Stomach (tissue), 9 donors: ENCODE data around the gene RUBCN. TPM values are rescaled to one million over a fixed set of nuclear protein-coding genes. Genes with fewer than 3 reads are reported as not detected.
A peak's percentile ranks its signal among the peaks of the same experiment; 100 is the strongest.
"Not testable (repeated sequence)": the region's sequence is repeated elsewhere in the genome, so short reads cannot be mapped to it uniquely, and the experiment has no call there.

Experiments used
- DNase-seq, 2 donors: peaks; one replicate each; pipeline versions ENCODE4 v3.0.0 to v3.0.0-alpha.2; 2013 to 2019
- H3K27ac ChIP-seq, 5 donors: fragments of 200-600 bp in 4 of 5; sonication (generic) in 4 of 5; one replicate each; pipeline ENCODE4 v1.5.1; 2013 to 2019; ENCODE audit warnings: mild to moderate bottlenecking in 1 of 5, moderate library complexity in 1 of 5
- H3K27me3 ChIP-seq, 3 donors: fragments of 200-600 bp; sonication (generic); one replicate each; pipeline ENCODE4 v1.5.1; 2017 to 2019; ENCODE audit warnings: mixed run types in 1 of 3
- H3K36me3 ChIP-seq, 4 donors: fragments of 200-600 bp; sonication (generic); 1 replicate in 3 of 4; 2 replicates in 1 of 4; pipeline ENCODE4 v1.5.1; 2016 to 2019
- H3K4me1 ChIP-seq, 4 donors: fragments of 200-600 bp; sonication (generic); one replicate each; pipeline ENCODE4 v1.5.1; 2016 to 2019
- H3K4me3 ChIP-seq, 4 donors: fragments of 200-600 bp; sonication (generic) in 3 of 4; one replicate each; pipeline ENCODE4 v1.5.1; 2016 to 2019; ENCODE audit warnings: mild to moderate bottlenecking in 1 of 4
- H3K9me3 ChIP-seq, 4 donors: fragments of 200-600 bp; sonication (generic); one replicate each; pipeline ENCODE4 v1.5.1; 2016 to 2019
- WGBS, 5 donors: extraction: QIAGEN DNeasy Blood & Tissue Kit in 3 of 5; methylation state at CpG; one replicate each; pipeline versions ENCODE4 v1.1.5 to v1.1.7; 2013 to 2018; 5-methylcytosine and 5-hydroxymethylcytosine counted together
- intact Hi-C: fragments of 100-400 bp; cut with DNase I; formaldehyde crosslinking; loops from one replicate; pipeline ENCODE4 v1.15.1; 2023; ENCODE audit warnings: low total_unique reads
- polyA plus RNA-seq, 3 donors: library from polyadenylated mRNA; stranded (reverse); fragments of 200-250 nt; gene quantifications; one replicate each; pipeline ENCODE4 v1.2.3, GENCODE V29; 2013
- total RNA-seq, 5 donors: library from RNA; depleted of rRNA; stranded (reverse); fragments of >200 nt; gene quantifications; one replicate each; pipeline versions ENCODE4 v1.1.0 to v1.2.3, GENCODE V29; 2014 to 2016
- donor health status: healthy with polysubstance abuse.
- donor health status: Bipolar disorder and iron deficiency.
- donor health status: healthy.

RUBCN gene
- total and polyA plus RNA-seq, 8 donors = 5.4 to 96.8 (median 31.1) TPM

DNA sequence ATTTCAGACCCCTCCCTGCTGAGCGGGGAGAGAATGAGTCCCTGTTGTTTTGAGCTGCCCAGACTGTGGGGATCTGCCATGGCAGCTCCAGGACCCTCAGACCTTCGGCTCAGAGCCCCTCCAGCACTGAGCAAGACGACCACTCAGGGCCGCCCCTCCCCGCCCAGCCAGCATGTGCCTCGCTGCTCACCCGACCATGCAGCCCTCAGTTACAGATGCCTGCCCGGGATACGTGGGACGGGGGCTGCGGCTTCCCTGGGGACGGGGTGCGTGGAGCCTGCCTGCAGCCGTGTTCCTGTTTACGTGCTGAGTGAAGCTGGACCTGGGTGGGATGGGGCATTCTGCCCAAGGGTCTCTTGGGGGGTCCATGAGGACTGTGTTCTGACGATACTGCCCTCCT lies 77.0 kb downstream of the RUBCN start:
- intact Hi-C loops, H3K36me3 ChIP-seq, DNase-seq, H3K27me3 ChIP-seq, H3K4me3 ChIP-seq, H3K4me1 ChIP-seq, H3K27ac ChIP-seq, H3K9me3 ChIP-seq: not testable (repeated sequence)
- WGBS, 5 donors = 80 to 91% (median 87%) methylated on average over 11 to 16 of the region's 16 CpGs

DNA sequence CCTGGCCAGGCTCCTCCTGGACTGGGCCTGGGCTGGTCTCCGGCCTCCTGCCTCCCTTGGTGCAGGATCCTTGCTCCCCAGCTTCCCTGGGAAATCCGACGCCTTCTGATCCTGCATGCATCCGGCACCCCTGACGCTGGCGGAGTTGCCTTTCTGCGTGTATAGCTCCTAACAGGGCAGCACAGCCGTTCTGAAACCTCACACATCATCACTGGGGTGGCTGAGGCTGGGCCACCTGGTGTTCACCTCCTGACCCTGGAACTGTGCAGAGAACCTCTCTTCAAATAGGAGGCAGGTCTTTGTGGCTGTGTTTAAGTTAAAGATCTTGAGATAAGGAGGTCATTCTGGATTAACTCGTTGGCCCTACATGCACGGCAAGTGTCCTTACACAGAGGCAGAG lies 77.6 kb downstream of the RUBCN start:
- intact Hi-C loops, H3K27ac ChIP-seq, H3K9me3 ChIP-seq, H3K4me3 ChIP-seq, DNase-seq, H3K27me3 ChIP-seq, H3K36me3 ChIP-seq, H3K4me1 ChIP-seq: not testable (repeated sequence)
- WGBS, 5 donors = 45 to 71% (median 59%) methylated on average over 3 to 8 of the region's 10 CpGs

DNA sequence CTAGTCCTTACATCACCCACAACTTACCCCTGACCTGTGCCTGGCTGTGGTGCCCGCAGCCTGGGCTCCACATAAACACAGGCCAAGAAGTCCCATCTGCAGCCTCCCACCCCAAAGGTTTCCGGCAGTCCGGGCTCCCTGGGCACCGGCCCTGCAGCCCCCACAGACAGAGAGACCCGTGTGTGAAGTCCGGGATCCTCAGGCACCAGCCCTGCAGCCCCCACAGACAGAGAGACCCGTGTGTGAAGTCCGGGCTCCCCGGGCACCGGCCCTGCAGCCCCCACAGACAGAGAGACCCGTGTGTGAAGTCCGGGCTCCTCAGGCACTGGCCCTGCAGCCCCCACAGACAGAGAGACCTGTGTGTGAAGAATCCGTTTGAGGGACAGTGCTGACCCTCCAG lies 78.0 kb downstream of the RUBCN start:
- H3K9me3 ChIP-seq, H3K36me3 ChIP-seq, H3K27me3 ChIP-seq, H3K4me3 ChIP-seq, H3K4me1 ChIP-seq, DNase-seq, H3K27ac ChIP-seq, intact Hi-C loops: not testable (repeated sequence)
- 83 to 90% (median 85%) methylated on average over 5 to 13 of the region's 13 CpGs for WGBS, 5 donors

DNA sequence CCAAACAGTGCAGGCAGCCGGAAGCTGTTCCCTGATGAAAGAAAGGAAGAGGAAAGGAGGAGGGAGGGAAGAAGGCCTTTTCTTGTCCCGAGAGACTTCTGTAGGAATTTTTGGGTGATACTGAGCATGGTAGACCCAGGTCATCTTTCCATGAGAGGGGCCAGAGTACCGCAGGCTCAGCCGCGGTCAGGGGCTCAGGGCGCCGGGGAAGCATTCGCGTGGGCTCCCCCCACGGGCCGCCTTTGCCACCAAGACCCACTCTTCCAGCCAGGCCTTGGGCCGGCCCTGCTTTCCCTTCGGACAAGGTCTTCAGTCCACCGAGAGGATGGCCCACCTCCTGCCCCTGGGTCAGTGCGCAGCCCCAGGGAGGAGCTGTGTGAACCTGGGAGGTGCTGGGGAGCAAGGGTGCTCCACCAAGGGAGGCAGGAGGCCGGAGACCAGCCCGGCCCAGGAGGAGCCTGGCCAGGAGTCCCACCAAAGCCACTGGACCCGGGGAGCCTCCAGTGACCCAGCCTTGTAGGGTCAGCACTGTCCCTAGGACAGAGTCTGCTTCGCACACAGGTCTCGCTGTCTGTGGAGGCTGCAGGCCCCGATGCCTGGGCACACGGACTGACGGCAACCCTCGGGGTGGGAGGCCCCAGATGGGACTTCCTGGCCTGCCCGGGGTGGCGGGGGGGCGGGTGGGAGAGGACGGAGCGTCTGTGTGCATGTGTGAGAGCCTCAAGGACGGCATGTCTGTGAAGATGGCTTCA lies 79.0 kb downstream of the RUBCN start:
- 88 to 96% (median 92%) methylated on average over 9 to 20 of the region's 30 CpGs for WGBS, 5 donors
- H3K27ac ChIP-seq, DNase-seq, H3K36me3 ChIP-seq, H3K9me3 ChIP-seq, H3K27me3 ChIP-seq, H3K4me1 ChIP-seq, H3K4me3 ChIP-seq, intact Hi-C loops: not testable (repeated sequence)

DNA sequence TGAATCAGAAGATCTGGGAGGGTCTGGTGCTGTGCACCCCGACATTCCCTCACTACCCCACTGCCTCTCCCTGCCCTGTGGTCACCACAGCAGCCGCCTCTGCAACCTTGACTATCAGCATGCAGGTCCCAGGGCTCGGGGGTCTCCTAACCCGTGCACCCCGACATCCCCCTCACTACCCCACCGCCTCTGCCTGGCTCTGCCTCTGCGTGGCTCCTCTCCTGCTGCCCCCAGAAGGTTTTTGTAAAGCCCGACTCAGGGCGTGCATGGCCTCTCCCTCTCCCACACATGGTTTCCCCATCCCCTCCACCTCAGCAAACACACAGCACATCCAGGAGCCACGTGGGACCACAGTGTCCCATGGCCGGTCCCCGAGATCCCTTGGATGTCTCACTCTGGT lies 79.7 kb downstream of the RUBCN start:
- 84 to 90% (median 87%) methylated on average over 7 to 11 of the region's 12 CpGs for WGBS, 5 donors
- H3K4me3 ChIP-seq, intact Hi-C loops, DNase-seq, H3K9me3 ChIP-seq, H3K36me3 ChIP-seq, H3K27ac ChIP-seq, H3K27me3 ChIP-seq, H3K4me1 ChIP-seq: not testable (repeated sequence)

DNA sequence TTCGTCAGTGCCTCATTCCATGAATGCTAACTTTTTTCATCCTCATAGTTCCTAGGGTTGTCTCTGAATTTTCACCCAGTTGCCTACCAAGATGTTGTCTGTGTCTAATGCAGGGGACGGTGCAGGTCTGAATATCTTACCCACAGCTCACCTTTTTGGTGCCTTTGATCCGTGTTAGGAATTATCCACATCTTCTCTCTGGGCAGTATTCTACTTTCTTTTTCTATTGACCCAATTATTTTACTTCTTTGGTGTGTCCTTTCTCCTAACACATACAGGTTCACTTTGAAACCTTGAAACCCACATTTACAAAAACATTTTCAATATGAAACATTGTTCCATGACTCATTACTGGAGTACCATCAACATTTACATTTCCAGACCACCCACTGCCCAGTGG lies 80.6 kb downstream of the RUBCN start:
- WGBS, 5 donors = 75 to 81% (median 80%) methylated on average over 2 to 3 of the region's 3 CpGs

DNA sequence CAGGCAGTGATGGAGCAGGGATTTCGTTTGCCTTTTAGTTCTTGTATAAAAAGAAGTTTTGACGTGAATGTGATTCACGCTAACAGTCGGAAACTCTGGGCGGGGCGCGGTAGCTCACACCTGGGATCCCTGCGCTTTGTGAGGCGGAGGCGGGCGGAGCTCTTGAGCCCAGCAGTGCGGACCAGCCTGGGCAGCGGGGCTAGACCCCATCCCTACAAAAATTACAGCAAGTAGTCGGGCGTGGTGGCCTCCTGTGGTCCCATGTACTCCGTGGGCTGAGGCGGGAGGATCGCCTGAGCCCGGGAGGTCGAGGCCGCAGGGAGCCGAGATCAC lies 81.7 kb downstream of the RUBCN start:
- H3K9me3 ChIP-seq, DNase-seq, H3K36me3 ChIP-seq, intact Hi-C loops, H3K27ac ChIP-seq, H3K27me3 ChIP-seq, H3K4me1 ChIP-seq: not testable (repeated sequence)
- peak overlapping the region in 1 of 4 donors; percentile 24 for H3K4me3 ChIP-seq
- WGBS, 5 donors = 0% methylated on average over 8 of the region's 22 CpGs; no CpG with 5 or more reads in 4 of the 5 donors

More for the DNA sequence above, 80.6 kb downstream of the RUBCN start:
- H3K36me3 ChIP-seq, H3K27ac ChIP-seq, H3K9me3 ChIP-seq, DNase-seq, H3K4me1 ChIP-seq, H3K27me3 ChIP-seq, intact Hi-C loops, H3K4me3 ChIP-seq: not testable (repeated sequence)

DNA sequence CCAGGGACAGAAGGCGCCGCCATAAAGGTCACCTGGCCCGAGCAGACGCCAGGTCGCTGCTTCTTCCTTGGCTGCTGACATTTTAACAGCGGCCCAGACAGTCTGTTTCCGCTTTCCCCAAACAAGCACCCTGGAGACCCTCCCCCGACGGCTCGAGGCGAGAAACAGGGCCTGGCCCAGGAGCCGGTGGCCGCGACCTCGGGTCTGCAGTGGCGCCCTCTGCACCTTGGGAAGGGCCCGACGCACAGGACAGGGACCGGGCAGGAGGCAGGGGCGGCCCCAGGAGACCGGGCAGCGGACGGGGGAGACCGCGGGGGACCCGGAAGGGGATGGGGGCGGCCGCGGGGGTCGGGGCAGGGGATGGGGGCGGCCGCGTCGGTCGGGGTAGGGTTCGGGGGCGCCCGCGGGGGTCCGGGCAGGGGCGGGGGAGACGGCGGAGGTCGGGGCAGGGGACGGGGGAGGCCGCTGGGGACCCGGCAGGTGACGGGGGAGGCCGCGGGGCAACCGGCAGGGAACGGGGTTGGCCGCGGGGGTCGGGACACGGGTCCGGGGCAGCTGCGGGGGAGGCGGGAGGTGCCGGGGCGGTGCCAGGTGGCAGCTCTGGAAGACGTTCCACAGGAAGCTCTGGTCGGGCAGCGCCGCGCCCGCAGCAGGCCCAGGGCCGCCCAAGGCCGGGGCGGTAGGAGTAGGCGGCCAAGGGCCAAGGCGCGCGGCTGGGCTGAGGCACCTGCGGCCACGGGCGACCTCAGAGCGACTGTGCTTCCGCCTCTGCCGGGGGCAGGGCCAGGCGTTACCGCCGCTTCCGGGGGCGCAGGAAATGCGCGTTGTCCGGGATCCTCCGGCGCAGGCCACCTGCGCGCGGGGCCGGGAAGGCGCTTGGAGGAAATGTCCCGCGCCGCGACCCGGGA lies 82.4 kb downstream of the RUBCN start:
- peak overlapping the region; percentile 38 to 49 (median 40) for H3K4me3 ChIP-seq
- H3K9me3 ChIP-seq, H3K4me1 ChIP-seq, H3K27me3 ChIP-seq, intact Hi-C loops, H3K36me3 ChIP-seq: not testable (repeated sequence)
- peak in 1 of 2 donors; percentile 28 for DNase-seq
- 0 to 1% (median 0%) methylated on average over 11 to 18 of the region's 100 CpGs; no CpG with 5 or more reads in 2 of the 5 donors for WGBS, 5 donors
- H3K27ac ChIP-seq = peak overlapping the region; percentile 60 to 87 (median 80)

DNA sequence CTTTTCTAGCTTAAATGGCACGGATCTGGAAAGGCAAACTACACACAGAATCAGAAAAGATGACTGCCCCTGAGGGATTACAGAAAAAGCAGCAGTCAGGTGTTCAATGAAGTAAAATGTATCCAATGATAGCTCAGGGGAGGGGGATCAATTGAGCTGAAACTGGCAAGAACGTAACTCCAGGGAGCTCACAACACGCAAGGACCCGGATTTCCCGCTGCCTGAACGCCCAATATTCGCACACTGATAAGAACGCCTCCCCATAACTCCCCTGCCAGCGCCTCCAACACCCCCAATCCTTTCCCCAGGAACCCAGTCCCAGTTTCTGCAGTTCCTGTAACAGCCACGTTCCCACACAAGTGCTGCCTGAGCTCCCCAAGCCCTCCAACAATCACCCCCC lies 83.8 kb downstream of the RUBCN start:
- H3K27ac ChIP-seq, H3K4me1 ChIP-seq, intact Hi-C loops, H3K9me3 ChIP-seq, H3K36me3 ChIP-seq, H3K27me3 ChIP-seq, H3K4me3 ChIP-seq, DNase-seq: not testable (repeated sequence)
- WGBS, 5 donors = 8 to 71% (median 39%) methylated on average over 1 of the region's 10 CpGs

DNA sequence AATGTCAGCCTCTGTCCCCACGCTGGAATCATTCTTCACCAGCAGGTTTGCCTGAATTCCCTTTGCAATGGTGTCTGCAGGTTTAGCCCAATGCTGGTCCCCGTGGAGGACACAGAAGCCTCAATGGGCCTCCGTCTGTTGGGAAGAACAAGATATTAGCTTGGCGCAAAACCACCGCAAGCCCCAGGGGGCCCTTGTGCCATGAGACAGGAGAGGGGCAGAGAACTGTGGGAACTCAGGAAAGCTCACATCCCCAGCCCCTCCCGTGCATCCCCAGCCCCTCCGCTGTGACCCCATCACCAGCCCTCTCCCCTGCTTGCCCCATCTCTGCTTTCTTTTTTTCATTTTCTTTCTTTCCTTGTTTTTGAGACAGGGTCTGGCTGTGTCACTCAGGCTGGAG lies 89.1 kb downstream of the RUBCN start:
- 94 to 100% (median 96%) methylated on average over 1 to 6 of the region's 7 CpGs for WGBS, 5 donors

DNA sequence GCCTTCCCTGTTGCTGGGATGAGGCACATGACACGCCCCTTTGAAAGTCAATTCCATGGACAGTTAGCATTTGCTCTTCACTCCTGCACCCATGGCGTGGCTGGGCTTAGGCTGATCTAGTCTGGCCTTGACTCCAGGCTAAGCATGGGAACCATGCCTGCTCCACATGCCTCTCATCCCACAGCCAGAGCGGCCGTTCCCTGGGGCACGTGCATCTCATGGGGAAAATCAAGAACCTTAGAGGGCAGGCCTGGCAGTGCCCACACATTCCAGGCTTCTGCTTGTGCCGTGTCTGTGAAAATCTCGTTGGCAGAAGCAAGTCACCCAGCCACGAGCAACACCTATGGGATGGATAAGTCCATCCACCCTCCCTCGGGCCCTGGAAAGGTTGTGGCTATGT lies 89.5 kb downstream of the RUBCN start:
- H3K36me3 ChIP-seq, intact Hi-C loops, H3K27me3 ChIP-seq, H3K4me1 ChIP-seq, H3K27ac ChIP-seq, DNase-seq, H3K4me3 ChIP-seq, H3K9me3 ChIP-seq: not testable (repeated sequence)
- WGBS, 5 donors = 91 to 99% (median 97%) methylated on average over 4 to 8 of the region's 9 CpGs

More for the DNA sequence above, 89.1 kb downstream of the RUBCN start:
- intact Hi-C loops, H3K9me3 ChIP-seq, H3K27ac ChIP-seq, DNase-seq, H3K4me3 ChIP-seq, H3K27me3 ChIP-seq, H3K36me3 ChIP-seq, H3K4me1 ChIP-seq: not testable (repeated sequence)

DNA sequence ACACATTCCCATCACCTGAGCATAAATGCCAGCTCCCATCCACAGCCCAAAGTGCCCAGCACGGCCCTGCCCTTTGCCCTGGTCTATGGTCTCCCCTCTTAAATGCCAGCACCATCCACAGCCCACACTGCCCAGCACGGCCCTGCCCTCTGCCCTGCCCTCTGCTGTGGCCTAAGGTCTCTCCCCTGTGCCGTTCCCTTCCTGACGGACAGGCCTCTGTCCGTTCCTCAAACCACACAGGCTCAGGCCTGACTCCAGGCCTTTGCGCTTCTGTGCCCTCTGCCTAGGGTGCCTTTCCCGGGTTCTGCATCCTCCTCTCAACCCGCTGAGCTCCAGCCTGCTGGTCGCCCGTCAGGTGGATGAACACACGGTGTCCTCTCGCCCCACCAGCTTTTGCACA lies 90.4 kb downstream of the RUBCN start:
- DNase-seq, H3K27ac ChIP-seq, H3K27me3 ChIP-seq, H3K36me3 ChIP-seq, H3K9me3 ChIP-seq, H3K4me1 ChIP-seq, intact Hi-C loops, H3K4me3 ChIP-seq: not testable (repeated sequence)
- WGBS, 5 donors = 87 to 95% (median 92%) methylated on average over 10 to 12 of the region's 12 CpGs
